Panc1 (cell line): ENCODE data around the gene MGAT5B. TPM values are rescaled to one million over a fixed set of nuclear protein-coding genes. Genes with fewer than 3 reads are reported as not detected.

Source experiments
- ATAC-seq: fragments of 200-7000 bp; cut with Tn5 transposase; 2 replicates; pipeline ENCODE4 v1.9.1; 2020; ENCODE audit warnings: mild to moderate bottlenecking, moderate library complexity
- BruUV-seq: library from RNA; stranded (reverse); fragments of 400-500 nt; replicated peaks from 2 replicates; lab custom pipeline; 2021; lab: Mats Ljungman, UMichigan
- CTCF ChIA-PET: fragments of 300-600 bp; sonication (Branson Sonifier 250); formaldehyde crosslinking; loops from one replicate; lab custom pipeline; 2022; ENCODE audit warnings: antibody characterized with exemption; lab: Charles Lee
- POLR2A ChIA-PET: fragments of 300-600 bp; sonication (Branson Sonifier 250); formaldehyde crosslinking; loops from one replicate; lab custom pipeline; 2022; ENCODE audit warnings: antibody characterized with exemption; lab: Charles Lee
- DNase-seq: peaks from one replicate; pipeline ENCODE4 v3.0.0-alpha.2; 2010; ENCODE audit warnings: low read depth, low spot score
- H3K27ac ChIP-seq: 2 replicates; pipeline ENCODE4 v1.5.1; 2011; ENCODE audit warnings: mild to moderate bottlenecking, low read length, inconsistent platforms
- H3K27me3 ChIP-seq: fragments of 200-500 bp; sonication (Bioruptor generic); 2 replicates; pipeline ENCODE4 v1.6.0; 2014; ENCODE audit warnings: low read length, inconsistent platforms; ENCODE audit not compliant: control insufficient read depth, insufficient read depth
- H3K36me3 ChIP-seq: fragments of 200-500 bp; sonication (Bioruptor generic); 2 replicates; pipeline ENCODE4 v1.5.1; 2014; ENCODE audit warnings: inconsistent platforms, mild to moderate bottlenecking, low read length, moderate library complexity; ENCODE audit not compliant: control insufficient read depth, insufficient read depth
- H3K4me1 ChIP-seq: 2 replicates; pipeline ENCODE4 v1.5.1; 2011; ENCODE audit warnings: inconsistent platforms, mild to moderate bottlenecking, low read length, moderate library complexity; ENCODE audit not compliant: control insufficient read depth, insufficient read depth
- H3K4me3 ChIP-seq, 2 experiments: 2 replicates each; pipeline ENCODE4 v1.5.1; 2011 to 2012; ENCODE audit warnings: low read depth in 2 of 2, low read length in 2 of 2, mild to moderate bottlenecking in 2 of 2, inconsistent platforms in 1 of 2, moderate library complexity in 1 of 2
- H3K9me3 ChIP-seq: fragments of 200-500 bp; sonication (Bioruptor generic); 2 replicates; pipeline ENCODE4 v1.5.1; 2014; ENCODE audit warnings: low read depth, mild to moderate bottlenecking, inconsistent platforms, low read length, moderate library complexity; ENCODE audit not compliant: control insufficient read depth, insufficient read depth
- POLR2AphosphoS5 ChIP-seq: IDR thresholded peaks from 2 replicates; pipeline ENCODE4 v1.6.1; 2012; ENCODE audit warnings: mild to moderate bottlenecking, low read depth, low read length, moderate library complexity
- SIN3A ChIP-seq: IDR thresholded peaks from 2 replicates; pipeline ENCODE4 v1.6.1; 2012; ENCODE audit warnings: low read depth, mild to moderate bottlenecking, low read length, moderate library complexity, borderline replicate concordance; ENCODE audit not compliant: insufficient read depth
- TCF7L2 ChIP-seq: IDR thresholded peaks from 2 replicates; pipeline ENCODE4 v1.6.1; 2011; ENCODE audit warnings: mild to moderate bottlenecking, low read depth, low read length, inconsistent platforms
- in situ Hi-C: cut with HindIII; loops from 2 replicates; pipeline ENCODE4 v1.10.0; 2016; ENCODE audit warnings: low sequenced_read_pairs, low pct_unique_long_range_greater_than_20kb
- intact Hi-C: fragments of 100-400 bp; cut with micrococcal nuclease; formaldehyde crosslinking; loops from one replicate; pipeline ENCODE4 v1.10.0; 2022; ENCODE audit not compliant: unreplicated experiment
- total RNA-seq: library from RNA; stranded (reverse); gene quantifications from one replicate; pipeline ENCODE4 v1.2.1, GENCODE V29; 2021; ENCODE audit not compliant: unreplicated experiment
- TF ChIP-seq, protein P1 (sequence below): fragments of 450-650 bp; IDR thresholded peaks from 2 replicates; pipeline ENCODE4 v1.5.1; 2017; ENCODE audit warnings: mild to moderate bottlenecking
- TF ChIP-seq, protein P2 (sequence below), 2 experiments: IDR thresholded peaks; 2 replicates each; pipeline ENCODE4 v1.6.1; 2011 to 2012; ENCODE audit warnings: low read depth in 2 of 2, control low read depth in 1 of 2, low read length in 1 of 2, mild to moderate bottlenecking in 1 of 2, moderate library complexity in 1 of 2; ENCODE audit not compliant: insufficient read depth in 1 of 2

MGAT5B gene
- total RNA-seq, 1 experiment from 2014 or later, result 34.9 TPM

DNA sequence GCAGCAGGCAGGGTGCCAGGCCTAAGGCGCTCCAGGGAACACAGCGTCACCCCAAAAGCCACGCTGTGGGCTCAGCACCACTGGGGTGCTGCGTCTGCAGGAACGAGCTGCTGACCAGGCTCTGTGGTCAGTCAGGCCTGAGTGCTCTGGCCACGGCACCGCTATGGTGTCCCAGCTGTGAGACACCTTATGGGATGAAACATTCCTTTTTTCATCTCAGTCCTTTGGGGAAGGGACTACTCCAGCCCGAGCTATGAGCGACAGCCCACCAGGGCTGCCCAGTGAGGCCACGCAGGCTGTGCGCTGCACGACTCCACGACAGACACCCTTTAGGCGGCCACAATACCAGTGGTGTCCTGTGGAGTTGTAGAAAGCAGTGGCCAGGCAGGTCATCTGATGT, 11.1 kb downstream of the MGAT5B start:
- in situ Hi-C loops, result no loop called here
- TF ChIP-seq, protein P1, sequence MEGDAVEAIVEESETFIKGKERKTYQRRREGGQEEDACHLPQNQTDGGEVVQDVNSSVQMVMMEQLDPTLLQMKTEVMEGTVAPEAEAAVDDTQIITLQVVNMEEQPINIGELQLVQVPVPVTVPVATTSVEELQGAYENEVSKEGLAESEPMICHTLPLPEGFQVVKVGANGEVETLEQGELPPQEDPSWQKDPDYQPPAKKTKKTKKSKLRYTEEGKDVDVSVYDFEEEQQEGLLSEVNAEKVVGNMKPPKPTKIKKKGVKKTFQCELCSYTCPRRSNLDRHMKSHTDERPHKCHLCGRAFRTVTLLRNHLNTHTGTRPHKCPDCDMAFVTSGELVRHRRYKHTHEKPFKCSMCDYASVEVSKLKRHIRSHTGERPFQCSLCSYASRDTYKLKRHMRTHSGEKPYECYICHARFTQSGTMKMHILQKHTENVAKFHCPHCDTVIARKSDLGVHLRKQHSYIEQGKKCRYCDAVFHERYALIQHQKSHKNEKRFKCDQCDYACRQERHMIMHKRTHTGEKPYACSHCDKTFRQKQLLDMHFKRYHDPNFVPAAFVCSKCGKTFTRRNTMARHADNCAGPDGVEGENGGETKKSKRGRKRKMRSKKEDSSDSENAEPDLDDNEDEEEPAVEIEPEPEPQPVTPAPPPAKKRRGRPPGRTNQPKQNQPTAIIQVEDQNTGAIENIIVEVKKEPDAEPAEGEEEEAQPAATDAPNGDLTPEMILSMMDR, result no peak
- no peak for TF ChIP-seq SIN3A
- TF ChIP-seq, protein P2, sequence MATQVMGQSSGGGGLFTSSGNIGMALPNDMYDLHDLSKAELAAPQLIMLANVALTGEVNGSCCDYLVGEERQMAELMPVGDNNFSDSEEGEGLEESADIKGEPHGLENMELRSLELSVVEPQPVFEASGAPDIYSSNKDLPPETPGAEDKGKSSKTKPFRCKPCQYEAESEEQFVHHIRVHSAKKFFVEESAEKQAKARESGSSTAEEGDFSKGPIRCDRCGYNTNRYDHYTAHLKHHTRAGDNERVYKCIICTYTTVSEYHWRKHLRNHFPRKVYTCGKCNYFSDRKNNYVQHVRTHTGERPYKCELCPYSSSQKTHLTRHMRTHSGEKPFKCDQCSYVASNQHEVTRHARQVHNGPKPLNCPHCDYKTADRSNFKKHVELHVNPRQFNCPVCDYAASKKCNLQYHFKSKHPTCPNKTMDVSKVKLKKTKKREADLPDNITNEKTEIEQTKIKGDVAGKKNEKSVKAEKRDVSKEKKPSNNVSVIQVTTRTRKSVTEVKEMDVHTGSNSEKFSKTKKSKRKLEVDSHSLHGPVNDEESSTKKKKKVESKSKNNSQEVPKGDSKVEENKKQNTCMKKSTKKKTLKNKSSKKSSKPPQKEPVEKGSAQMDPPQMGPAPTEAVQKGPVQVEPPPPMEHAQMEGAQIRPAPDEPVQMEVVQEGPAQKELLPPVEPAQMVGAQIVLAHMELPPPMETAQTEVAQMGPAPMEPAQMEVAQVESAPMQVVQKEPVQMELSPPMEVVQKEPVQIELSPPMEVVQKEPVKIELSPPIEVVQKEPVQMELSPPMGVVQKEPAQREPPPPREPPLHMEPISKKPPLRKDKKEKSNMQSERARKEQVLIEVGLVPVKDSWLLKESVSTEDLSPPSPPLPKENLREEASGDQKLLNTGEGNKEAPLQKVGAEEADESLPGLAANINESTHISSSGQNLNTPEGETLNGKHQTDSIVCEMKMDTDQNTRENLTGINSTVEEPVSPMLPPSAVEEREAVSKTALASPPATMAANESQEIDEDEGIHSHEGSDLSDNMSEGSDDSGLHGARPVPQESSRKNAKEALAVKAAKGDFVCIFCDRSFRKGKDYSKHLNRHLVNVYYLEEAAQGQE (IDR thresholded peaks at IDR 0.05; ENCODE audit: insufficient read depth in 1 of 2, low read depth in 2 of 2, low read length in 1 of 2), result no peak
- no peak for TF ChIP-seq POLR2AphosphoS5
- no peak for TF ChIP-seq TCF7L2
- no peak for DNase-seq
- Histone ChIP-seq H3K27ac (no peak overlapping the region), H3K27me3 (no peaks in the 10 kb centered on the region), H3K9me3 (no peaks in the 10 kb centered on the region), H3K4me1 (0 out of 2 replicates have a peak, but pooled peaks cover 6% of the 10 kb centered on the region), H3K36me3 (no peaks in the 10 kb centered on the region), H3K4me3 (no peak overlapping the region)
- BruUV-seq, result no TSS peak
- ATAC-seq, result no peak
- ChIA-PET CTCF (interaction anchor here (0.5 kb wide), 1 partner anchor 143 kb away, joined by 5 read pairs; no protein-coding TSS in a partner anchor), POLR2A (no interaction called here)
- intact Hi-C loops, result no loop called here

DNA sequence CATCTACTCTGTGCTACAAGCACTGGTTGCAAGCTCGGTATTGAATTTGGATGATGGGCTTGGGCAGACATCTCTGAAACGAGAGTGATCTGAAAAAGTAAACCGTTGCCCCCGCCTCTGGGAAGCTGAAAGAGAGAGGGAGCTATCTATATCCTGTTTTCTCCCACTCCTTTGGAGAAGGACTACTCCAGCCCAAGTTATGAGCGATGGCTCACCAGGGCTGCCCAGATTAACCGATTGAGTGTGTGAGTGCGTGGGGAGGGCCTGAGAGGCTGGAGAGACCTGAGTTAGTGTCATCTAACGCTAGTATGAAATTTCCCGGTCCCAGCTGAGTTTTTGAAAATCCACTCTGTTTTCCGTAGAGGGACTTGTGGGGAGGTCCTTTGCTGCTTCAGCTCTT, 11.5 kb downstream of the MGAT5B start:
- TF ChIP-seq, protein P1, result no peak
- TF ChIP-seq POLR2AphosphoS5 (no peak), TCF7L2 (no peak), SIN3A (no peak)
- TF ChIP-seq, protein P2 (IDR thresholded peaks at IDR 0.05; ENCODE audit: insufficient read depth in 1 of 2, low read depth in 2 of 2, low read length in 1 of 2), result no peak
- Histone ChIP-seq H3K4me1 (0 out of 2 replicates have a peak, but pooled peaks cover 6% of the 10 kb centered on the region), H3K4me3 (no peak overlapping the region), H3K27me3 (no peaks in the 10 kb centered on the region), H3K9me3 (no peaks in the 10 kb centered on the region), H3K27ac (no peak overlapping the region), H3K36me3 (no peaks in the 10 kb centered on the region)
- no peak for ATAC-seq
- intact Hi-C loops (no loop called here), in situ Hi-C loops (no loop called here)
- no TSS peak for BruUV-seq
- ChIA-PET POLR2A (no interaction called here), CTCF (interaction anchor here (0.5 kb wide), 1 partner anchor 142 kb away, joined by 5 read pairs; no protein-coding TSS in a partner anchor)
- DNase-seq, result no peak
